ENCODE data around the gene EPAS1. TPM values are rescaled to one million over a fixed set of nuclear protein-coding genes. Genes with fewer than 3 reads are reported as not detected.
A peak's percentile ranks its signal among the peaks of the same experiment; 100 is the strongest.

The EPAS1 gene
- total and polyA plus RNA-seq, 2 of the 13 experiments (the other 11 are each of a cell fraction or from before 2014, with no cell fraction given): 47.1 to 182 TPM

- TF ChIP-seq ETS1 (CRISPR knock-in tag; IDR thresholded peaks at IDR 0.05): no peak
- no peak for TF ChIP-seq FLYWCH1 (CRISPR knock-in tag; IDR thresholded peaks at IDR 0.05)
- TF ChIP-seq AKNA (CRISPR knock-in tag; IDR thresholded peaks at IDR 0.05; ENCODE audit: borderline replicate concordance): no peak
- TF ChIP-seq SALL1 (CRISPR knock-in tag; IDR thresholded peaks at IDR 0.05): peak; percentile 20; the same call in 1 of the 2 replicates
- TF ChIP-seq ZNF234 (CRISPR knock-in tag; conservative IDR thresholded peaks at IDR 0.05): no peak
- no peak for TF ChIP-seq SNAPC4 (CRISPR knock-in tag; IDR thresholded peaks at IDR 0.05)
- no peak for TF ChIP-seq ZFP91 (CRISPR knock-in tag; IDR thresholded peaks at IDR 0.05; ENCODE audit: borderline replicate concordance)
- 0 out of 2 replicates have a peak, but pooled peaks have one; percentile 16 for TF ChIP-seq ZBTB33 (CRISPR knock-in tag; IDR thresholded peaks at IDR 0.05)
- peak; percentile 10 for TF ChIP-seq TEAD3 (CRISPR knock-in tag; optimal IDR thresholded peaks at IDR 0.05; ENCODE audit: borderline replicate concordance)
- peak; percentile 64 for TF ChIP-seq HNF4A (CRISPR knock-in tag; IDR thresholded peaks at IDR 0.05)
- no peak for TF ChIP-seq FOXP4 (CRISPR knock-in tag; IDR thresholded peaks at IDR 0.05)
- TF ChIP-seq ZBTB7A (CRISPR knock-in tag; IDR thresholded peaks at IDR 0.05): no peak
These were observed 61.5 kb downstream of the EPAS1 start (continued) for GRCh38 chr2:46358713-46359112.
